HG02852 (cell line): ENCODE results near the gene TMEM214.

ENCODE experiments used
- ATAC-seq: cut with Tn5 transposase; IDR thresholded peaks from one replicate; pipeline ENCODE4 v1.9.1; 2021; ENCODE audit warnings: mild to moderate bottlenecking, moderate library complexity; ENCODE audit not compliant: unreplicated experiment

TMEM214 gene

GRCh38 chr2:27082773-27083409 lies 50.1 kb downstream of the TMEM214 start:
- no peak for ATAC-seq

GRCh38 chr2:27083410-27084296 lies 50.9 kb downstream of the TMEM214 start:
- ATAC-seq, result no peak

GRCh38 chr2:27084297-27085061 lies 51.7 kb downstream of the TMEM214 start:
- ATAC-seq, result no peak

GRCh38 chr2:27085062-27085672 lies 52.4 kb downstream of the TMEM214 start:
- ATAC-seq, result no peak

- ATAC-seq, result no peak
Measured at GRCh38 chr2:27085673-27086089, 52.9 kb downstream of the TMEM214 start.

- peak; percentile 78 for ATAC-seq
Measured at GRCh38 chr2:27086090-27086723, 53.4 kb downstream of the TMEM214 start.

- ATAC-seq, result no peak
Measured at GRCh38 chr2:27086724-27087593, 54.2 kb downstream of the TMEM214 start, which contains the start of gene KHK. TSS of gene KHK (plus strand) at chr2:27086772. CDS start at chr2:27087260, 488 bp downstream.

- ATAC-seq, result no peak
Measured at GRCh38 chr2:27087823-27088410, 55.2 kb downstream of the TMEM214 start.

GRCh38 chr2:27088634-27089033 lies 55.9 kb downstream of the TMEM214 start:
- no peak for ATAC-seq

GRCh38 chr2:27089111-27089954 lies 56.6 kb downstream of the TMEM214 start:
- no peak for ATAC-seq
